HEK293 (cell line): Measurements from ENCODE around the gene PIGB.

Experiments
- IKZF3 ChIP-seq: fragments of 450-650 bp; IDR thresholded peaks from 2 replicates; pipeline ENCODE4 v1.5.0; 2018; ENCODE audit warnings: missing biosample characterization, mild to moderate bottlenecking, missing genetic modification characterization, moderate library complexity
- WT1 ChIP-seq: fragments of 450-650 bp; formaldehyde crosslinking; IDR thresholded peaks from 2 replicates; pipeline ENCODE4 v1.5.1; 2016; ENCODE audit warnings: missing biosample characterization, missing genetic modification characterization
- ZBTB17 ChIP-seq: fragments of 450-650 bp; formaldehyde crosslinking; IDR thresholded peaks from 2 replicates; pipeline ENCODE4 v1.5.1; 2016; ENCODE audit warnings: missing biosample characterization, missing genetic modification characterization
- ZNF175 ChIP-seq: fragments of 450-650 bp; formaldehyde crosslinking; IDR thresholded peaks from 2 replicates; pipeline ENCODE4 v1.5.1; 2016; ENCODE audit warnings: missing biosample characterization, missing genetic modification characterization
- ZNF585B ChIP-seq: fragments of 450-650 bp; formaldehyde crosslinking; IDR thresholded peaks from 2 replicates; pipeline ENCODE4 v1.5.1; 2016; ENCODE audit warnings: missing biosample characterization, missing genetic modification characterization
- ZNF658 ChIP-seq: fragments of 450-650 bp; formaldehyde crosslinking; IDR thresholded peaks from 2 replicates; pipeline ENCODE4; 2016; ENCODE audit warnings: missing biosample characterization, missing genetic modification characterization
- ZNF660 ChIP-seq: fragments of 450-650 bp; IDR thresholded peaks from 2 replicates; pipeline ENCODE4 v1.5.1; 2018; ENCODE audit warnings: missing biosample characterization, mild to moderate bottlenecking, missing genetic modification characterization
- TF ChIP-seq, protein P1 (sequence below): fragments of 450-650 bp; IDR thresholded peaks from 2 replicates; pipeline ENCODE4 v1.5.1; 2018; ENCODE audit warnings: missing biosample characterization, missing genetic modification characterization
- TF ChIP-seq, protein P2 (sequence below): fragments of 450-650 bp; formaldehyde crosslinking; IDR thresholded peaks from 2 replicates; pipeline ENCODE4 v1.5.1; 2017; ENCODE audit warnings: missing biosample characterization, missing genetic modification characterization

Gene PIGB

DNA sequence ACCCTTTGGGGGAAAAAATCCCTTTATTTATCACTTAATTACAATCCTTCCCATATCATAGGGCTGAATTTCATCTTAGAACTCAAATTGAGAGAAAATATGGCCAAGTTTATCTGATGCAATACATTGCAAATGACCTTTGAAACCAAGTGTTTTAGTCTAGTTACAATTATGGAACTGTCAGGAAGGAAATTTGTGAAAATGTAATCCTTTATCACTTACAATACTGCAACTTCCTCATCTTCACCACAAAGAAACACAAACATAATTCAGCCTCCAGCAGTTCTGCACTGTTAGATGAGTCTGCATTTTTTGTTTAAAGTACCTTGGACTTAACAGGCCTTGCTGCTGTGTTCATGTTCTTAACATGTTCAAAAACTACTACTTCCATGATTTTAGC is 84.5 kb downstream of the PIGB start (continued):
- TF ChIP-seq IKZF3 (0 out of 2 replicates have a peak, but pooled peaks have one; percentile 18), WT1 (tag by site-specific recombination) (no peak), ZNF585B (tag by site-specific recombination) (no peak), ZNF658 (tag by site-specific recombination) (no peak), ZNF660 (no peak), ZNF175 (tag by site-specific recombination) (no peak), ZBTB17 (tag by site-specific recombination) (peak; percentile 50; the same call in 1 of the 2 replicates)
- TF ChIP-seq, protein P1, sequence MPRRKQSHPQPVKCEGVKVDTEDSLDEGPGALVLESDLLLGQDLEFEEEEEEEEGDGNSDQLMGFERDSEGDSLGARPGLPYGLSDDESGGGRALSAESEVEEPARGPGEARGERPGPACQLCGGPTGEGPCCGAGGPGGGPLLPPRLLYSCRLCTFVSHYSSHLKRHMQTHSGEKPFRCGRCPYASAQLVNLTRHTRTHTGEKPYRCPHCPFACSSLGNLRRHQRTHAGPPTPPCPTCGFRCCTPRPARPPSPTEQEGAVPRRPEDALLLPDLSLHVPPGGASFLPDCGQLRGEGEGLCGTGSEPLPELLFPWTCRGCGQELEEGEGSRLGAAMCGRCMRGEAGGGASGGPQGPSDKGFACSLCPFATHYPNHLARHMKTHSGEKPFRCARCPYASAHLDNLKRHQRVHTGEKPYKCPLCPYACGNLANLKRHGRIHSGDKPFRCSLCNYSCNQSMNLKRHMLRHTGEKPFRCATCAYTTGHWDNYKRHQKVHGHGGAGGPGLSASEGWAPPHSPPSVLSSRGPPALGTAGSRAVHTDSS (tag by site-specific recombination), result peak; percentile 60
- TF ChIP-seq, protein P2, sequence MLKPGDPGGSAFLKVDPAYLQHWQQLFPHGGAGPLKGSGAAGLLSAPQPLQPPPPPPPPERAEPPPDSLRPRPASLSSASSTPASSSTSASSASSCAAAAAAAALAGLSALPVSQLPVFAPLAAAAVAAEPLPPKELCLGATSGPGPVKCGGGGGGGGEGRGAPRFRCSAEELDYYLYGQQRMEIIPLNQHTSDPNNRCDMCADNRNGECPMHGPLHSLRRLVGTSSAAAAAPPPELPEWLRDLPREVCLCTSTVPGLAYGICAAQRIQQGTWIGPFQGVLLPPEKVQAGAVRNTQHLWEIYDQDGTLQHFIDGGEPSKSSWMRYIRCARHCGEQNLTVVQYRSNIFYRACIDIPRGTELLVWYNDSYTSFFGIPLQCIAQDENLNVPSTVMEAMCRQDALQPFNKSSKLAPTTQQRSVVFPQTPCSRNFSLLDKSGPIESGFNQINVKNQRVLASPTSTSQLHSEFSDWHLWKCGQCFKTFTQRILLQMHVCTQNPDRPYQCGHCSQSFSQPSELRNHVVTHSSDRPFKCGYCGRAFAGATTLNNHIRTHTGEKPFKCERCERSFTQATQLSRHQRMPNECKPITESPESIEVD (tag by site-specific recombination), result peak; percentile 89
